ENCODE results near the gene ADCY10. TPM values are rescaled to one million over a fixed set of nuclear protein-coding genes. Genes with fewer than 3 reads are reported as not detected.
A peak's percentile ranks its signal among the peaks of the same experiment; 100 is the strongest.

The ADCY10 gene
- total and polyA plus RNA-seq, 9 of the 15 experiments (the other 6 are each of a cell fraction or from before 2014, with no cell fraction given), result 0.08 to 0.86 (median 0.22) TPM

GRCh38 chr1:167935216-167936067 is 21.5 kb upstream of the ADCY10 start (continued):
- TF ChIP-seq ZNF407 (IDR thresholded peaks at IDR 0.05; ENCODE audit: low read depth), result peak; percentile 29; the same call in 1 of the 2 replicates
- no peak for TF ChIP-seq PRDM10 (IDR thresholded peaks at IDR 0.05; ENCODE audit: partially characterized antibody)
- TF ChIP-seq E2F8 (IDR thresholded peaks at IDR 0.05; ENCODE audit: low read depth, partially characterized antibody), result no peak
- TF ChIP-seq RFX5 (IDR thresholded peaks at IDR 0.05; ENCODE audit: low read depth, low read length), result no peak
- TF ChIP-seq NR2F6 (CRISPR knock-in tag; IDR thresholded peaks at IDR 0.05), result peak; percentile 62; the same call in 1 of the 2 replicates
- TF ChIP-seq ZNF134 (CRISPR knock-in tag; conservative IDR thresholded peaks at IDR 0.05), result 0 out of 2 replicates have a peak, but pooled peaks have one; percentile 33
- TF ChIP-seq TCF7L2 (IDR thresholded peaks at IDR 0.05; ENCODE audit: low read depth, low read length), result no peak
- TF ChIP-seq ZNF23 (CRISPR knock-in tag; IDR thresholded peaks at IDR 0.05), result no peak
